Testis (tissue), 3 donors: Measurements from ENCODE around the gene PDGFRB. TPM values are rescaled to one million over a fixed set of nuclear protein-coding genes. Genes with fewer than 3 reads are reported as not detected.

Experiments used
- DNase-seq: peaks from one replicate; pipeline ENCODE4 v3.0.0-alpha.2; 2019
- H3K27ac ChIP-seq, 2 donors: fragments of 200-600 bp; sonication (generic); one replicate each; pipeline ENCODE4 v1.5.1; 2019
- H3K27me3 ChIP-seq: fragments of 200-600 bp; sonication (generic); one replicate; pipeline ENCODE4 v1.5.1; 2019
- H3K36me3 ChIP-seq: fragments of 200-600 bp; sonication (generic); one replicate; pipeline ENCODE4 v1.5.1; 2017; ENCODE audit warnings: low read depth; ENCODE audit errors: missing control alignments
- H3K4me1 ChIP-seq: fragments of 200-600 bp; sonication (generic); one replicate; pipeline ENCODE4 v1.5.1; 2019
- H3K4me3 ChIP-seq, 2 donors: fragments of 200-600 bp; sonication (generic); one replicate each; pipeline ENCODE4 v1.5.1; 2017 to 2019
- H3K9me3 ChIP-seq: fragments of 200-600 bp; sonication (generic); one replicate; pipeline ENCODE4 v1.5.1; 2017
- POLR2A ChIP-seq: fragments of 450-650 bp; IDR thresholded peaks from one replicate; pipeline ENCODE4 v1.6.1; 2017; ENCODE audit warnings: antibody characterized with exemption, mild to moderate bottlenecking, moderate library complexity
- WGBS, 2 donors: methylation state at CpG; one replicate each; pipeline ENCODE4 v1.1.5; 2018; 5-methylcytosine and 5-hydroxymethylcytosine counted together
- intact Hi-C: fragments of 100-400 bp; cut with DNase I; formaldehyde crosslinking; loops from one replicate; pipeline ENCODE4 v1.15.1; 2023; ENCODE audit warnings: low total_unique reads
- polyA plus RNA-seq: library from polyadenylated mRNA; stranded (reverse); fragments of 350-450 nt; fragmentation: Illumina TruSeq; extraction: RNeasy Lipid Tissue Mini Kit (QIAGEN cat#74804); gene quantifications from one replicate; pipeline ENCODE4 v1.2.3, GENCODE V29; 2014; ENCODE audit warnings: low read depth, low replicate concordance; ENCODE audit not compliant: insufficient read depth
- total RNA-seq, 2 donors: library from RNA; depleted of rRNA; stranded (reverse); fragments of >200 nt; gene quantifications; one replicate each; pipeline ENCODE4 v1.2.3, GENCODE V29; 2016
- TF ChIP-seq, protein P1 (sequence below), 3 experiments: fragments of 450-650 bp in 2 of 3; fragments of 200-600 bp in 1 of 3; sonication (generic) in 1 of 3; IDR thresholded peaks; one replicate each; pipeline ENCODE4 v1.5.1; 2016 to 2019; ENCODE audit warnings: antibody characterized with exemption in 3 of 3, mild to moderate bottlenecking in 2 of 3, moderate library complexity in 1 of 3

The PDGFRB gene
- total and polyA plus RNA-seq, 3 donors from 2014 or later: 61.6 to 87.0 (median 71.2) TPM

DNA sequence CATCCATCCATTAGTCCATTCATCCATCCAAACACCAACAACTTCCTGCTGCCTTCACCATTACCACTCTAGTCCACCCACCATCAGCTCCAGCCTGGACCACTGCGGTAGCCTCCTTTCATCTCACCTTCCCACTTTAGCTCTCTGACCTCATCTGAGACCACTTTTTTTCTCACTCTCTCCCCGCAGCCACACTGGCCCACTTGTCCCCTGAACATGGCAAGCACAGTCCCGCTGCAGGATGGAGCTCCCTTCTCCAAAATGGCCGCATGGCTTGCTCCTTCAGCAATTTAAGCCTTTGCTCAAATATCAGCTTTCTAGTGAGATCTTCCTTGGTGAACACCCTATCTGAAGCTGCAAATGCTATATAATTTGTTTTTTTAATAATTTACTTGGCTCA lies 80.4 kb downstream of the PDGFRB start:
- WGBS, 2 donors: 72 to 100% methylated on average over 4 of the region's 4 CpGs
- peak; percentile 2 for DNase-seq

DNA sequence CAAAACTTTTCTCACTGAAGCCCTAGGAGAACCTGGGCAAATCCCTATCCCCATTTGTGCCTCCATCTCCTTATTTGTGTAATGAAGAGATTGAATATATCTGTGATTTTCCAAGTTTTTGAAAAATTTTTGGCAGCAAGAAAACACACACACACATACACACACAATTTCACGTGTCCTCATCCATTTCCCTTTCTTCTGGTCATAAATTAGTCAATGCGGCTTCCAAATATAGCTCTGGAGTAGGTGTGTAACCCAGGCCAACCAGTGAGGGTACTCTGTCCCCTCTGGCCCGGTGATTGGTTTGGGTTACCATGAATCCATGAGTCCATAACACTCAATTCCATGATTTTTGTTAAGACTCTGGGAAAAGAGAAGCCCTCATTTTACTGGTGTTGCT lies 82.0 kb downstream of the PDGFRB start:
- Histone ChIP-seq H3K36me3 (no peaks in the 10 kb centered on the region), H3K4me1 (no peaks in the 10 kb centered on the region), H3K27ac (no peak overlapping the region), H3K27me3 (no peaks in the 10 kb centered on the region), H3K4me3 (no peak overlapping the region), H3K9me3 (no peaks in the 10 kb centered on the region)
- no peak for DNase-seq
- WGBS, 2 donors: 74 to 89% methylated on average over 3 of the region's 3 CpGs
- intact Hi-C loops: no loop called here
- TF ChIP-seq, protein P1, sequence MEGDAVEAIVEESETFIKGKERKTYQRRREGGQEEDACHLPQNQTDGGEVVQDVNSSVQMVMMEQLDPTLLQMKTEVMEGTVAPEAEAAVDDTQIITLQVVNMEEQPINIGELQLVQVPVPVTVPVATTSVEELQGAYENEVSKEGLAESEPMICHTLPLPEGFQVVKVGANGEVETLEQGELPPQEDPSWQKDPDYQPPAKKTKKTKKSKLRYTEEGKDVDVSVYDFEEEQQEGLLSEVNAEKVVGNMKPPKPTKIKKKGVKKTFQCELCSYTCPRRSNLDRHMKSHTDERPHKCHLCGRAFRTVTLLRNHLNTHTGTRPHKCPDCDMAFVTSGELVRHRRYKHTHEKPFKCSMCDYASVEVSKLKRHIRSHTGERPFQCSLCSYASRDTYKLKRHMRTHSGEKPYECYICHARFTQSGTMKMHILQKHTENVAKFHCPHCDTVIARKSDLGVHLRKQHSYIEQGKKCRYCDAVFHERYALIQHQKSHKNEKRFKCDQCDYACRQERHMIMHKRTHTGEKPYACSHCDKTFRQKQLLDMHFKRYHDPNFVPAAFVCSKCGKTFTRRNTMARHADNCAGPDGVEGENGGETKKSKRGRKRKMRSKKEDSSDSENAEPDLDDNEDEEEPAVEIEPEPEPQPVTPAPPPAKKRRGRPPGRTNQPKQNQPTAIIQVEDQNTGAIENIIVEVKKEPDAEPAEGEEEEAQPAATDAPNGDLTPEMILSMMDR (IDR thresholded peaks at IDR 0.05): no peak
- TF ChIP-seq POLR2A: no peak

More for the DNA sequence above, 80.4 kb downstream of the PDGFRB start:
- intact Hi-C loops: no loop called here
- Histone ChIP-seq H3K27ac (no peak overlapping the region), H3K9me3 (no peaks in the 10 kb centered on the region), H3K27me3 (no peaks in the 10 kb centered on the region), H3K36me3 (no peaks in the 10 kb centered on the region), H3K4me3 (no peak overlapping the region), H3K4me1 (no peaks in the 10 kb centered on the region)
- no peak for TF ChIP-seq POLR2A
- TF ChIP-seq, protein P1 (IDR thresholded peaks at IDR 0.05): no peak

DNA sequence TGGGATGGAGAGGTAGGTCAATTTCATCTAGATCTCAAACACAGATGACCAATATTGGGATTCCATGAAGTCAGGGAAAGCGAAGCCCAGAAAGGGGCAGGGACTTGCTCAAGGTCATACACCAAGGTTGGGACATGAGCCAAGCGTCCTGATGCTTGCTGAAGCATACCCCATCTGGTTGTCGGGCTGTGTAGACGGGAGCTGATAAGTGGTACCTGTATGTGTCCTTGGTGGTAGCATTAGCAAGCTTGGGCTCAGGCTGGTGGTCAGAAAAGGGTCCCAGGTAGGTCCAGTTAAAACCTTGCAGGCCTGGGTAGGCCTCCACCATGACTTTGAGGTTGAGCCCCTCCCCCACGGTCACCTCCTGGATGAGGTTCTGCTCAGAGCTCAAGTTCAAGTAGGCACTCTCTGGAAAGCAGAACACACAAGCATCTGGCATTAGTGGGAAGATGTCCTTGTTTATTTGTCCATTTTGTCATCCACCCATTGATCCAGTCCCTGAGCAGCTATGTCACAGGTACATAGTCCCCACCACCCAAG lies 82.5 kb downstream of the PDGFRB start:
- no peak for DNase-seq
- H3K4me1 ChIP-seq: no peaks in the 10 kb centered on the region
- intact Hi-C loops: no loop called here
- 78 to 85% methylated on average over 4 to 5 of the region's 5 CpGs for WGBS, 2 donors
- no peaks in the 10 kb centered on the region for H3K27me3 ChIP-seq
- H3K9me3 ChIP-seq: no peaks in the 10 kb centered on the region
- TF ChIP-seq, protein P1 (IDR thresholded peaks at IDR 0.05): no peak
- TF ChIP-seq POLR2A: no peak
- H3K27ac ChIP-seq: no peak overlapping the region
- no peaks in the 10 kb centered on the region for H3K36me3 ChIP-seq
- H3K4me3 ChIP-seq: no peak overlapping the region

DNA sequence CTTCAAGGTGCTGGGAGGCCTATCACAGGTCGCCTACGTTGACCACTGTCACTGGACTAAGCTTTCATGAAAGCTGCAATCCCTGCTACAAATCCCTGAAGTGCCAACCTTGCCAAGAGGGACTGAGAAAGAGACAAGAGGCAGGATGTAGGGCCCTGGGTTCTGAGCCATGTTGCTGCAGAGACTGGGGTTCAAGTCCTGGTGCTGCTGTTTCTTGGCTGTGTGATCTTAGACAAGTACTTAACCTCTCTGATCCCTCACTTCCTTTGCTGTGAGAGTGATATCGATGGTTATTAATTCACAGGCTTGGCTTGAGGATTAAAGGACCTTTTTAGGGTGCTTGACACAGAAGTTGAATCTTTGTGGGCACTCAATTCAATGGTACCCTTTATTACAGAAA lies 84.8 kb downstream of the PDGFRB start:
- Histone ChIP-seq H3K4me3 (no peak overlapping the region), H3K27me3 (no peaks in the 10 kb centered on the region), H3K36me3 (no peaks in the 10 kb centered on the region), H3K27ac (no peak overlapping the region), H3K4me1 (no peaks in the 10 kb centered on the region), H3K9me3 (no peaks in the 10 kb centered on the region)
- no peak for TF ChIP-seq POLR2A
- TF ChIP-seq, protein P1 (IDR thresholded peaks at IDR 0.05): no peak
- no peak for DNase-seq
- WGBS, 2 donors: 91 to 95% methylated on average over 3 of the region's 3 CpGs
- intact Hi-C loops: no loop called here
